ENCODE results near the gene MICAL3.

GRCh38 chr22:17845790-17846189 is 178.6 kb downstream of the MICAL3 start:
- TF ChIP-seq LEF1 (IDR thresholded peaks at IDR 0.05; ENCODE audit: borderline replicate concordance) (no peak), ARNT (IDR thresholded peaks at IDR 0.05) (no peak), HDGF (IDR thresholded peaks at IDR 0.05; ENCODE audit: borderline replicate concordance) (no peak), SUZ12 (IDR thresholded peaks at IDR 0.05) (no peak), SP1 (IDR thresholded peaks at IDR 0.05) (no peak), BHLHE40 (IDR thresholded peaks at IDR 0.05; ENCODE audit: borderline replicate concordance) (no peak), TARDBP (IDR thresholded peaks at IDR 0.05) (no peak), FOXA1 (IDR thresholded peaks at IDR 0.05) (no peak), PKNOX1 (IDR thresholded peaks at IDR 0.05) (no peak)
